ENCODE data around the gene ARHGEF28. TPM values are rescaled to one million over a fixed set of nuclear protein-coding genes. Genes with fewer than 3 reads are reported as not detected.

The ARHGEF28 gene
- total and polyA plus RNA-seq, 9 of the 15 experiments (the other 6 are each of a cell fraction or from before 2014, with no cell fraction given): 0.27 TPM; not detected in 8

DNA sequence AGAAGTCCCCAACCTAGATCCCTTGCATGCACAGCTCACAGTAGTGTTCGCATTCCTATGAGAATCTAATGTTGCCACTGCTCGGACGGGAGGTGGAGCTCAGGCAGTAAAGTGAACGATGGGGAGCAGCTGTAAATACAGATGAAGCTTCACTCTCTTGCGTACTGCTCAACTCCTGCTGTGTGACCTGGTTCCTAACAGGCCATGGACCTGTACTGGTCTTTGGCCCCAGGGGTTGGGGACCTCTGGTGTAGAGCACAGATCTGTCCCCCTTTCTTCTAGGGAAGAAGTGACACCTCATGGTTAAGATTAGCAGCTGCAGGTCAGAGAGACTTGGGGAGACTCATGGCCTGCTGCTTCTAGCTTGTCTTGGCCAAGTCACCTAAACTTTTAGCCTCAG, 7.1 kb downstream of the ARHGEF28 start:
- Histone ChIP-seq H3K9me1 (ENCODE audit: control insufficient read depth, insufficient read depth, low read length) (no peaks in the 10 kb centered on the region), H3K9ac (ENCODE audit: insufficient read depth in 1 of 2, low read depth in 2 of 2, low read length in 2 of 2) (no peak overlapping the region), H3K4me1 (replicated peaks in 1 of 2; ENCODE audit: control insufficient read depth in 2 of 2, insufficient read depth in 2 of 2, low read length in 2 of 2) (no peaks in the 10 kb centered on the region), H3K4me3 (no peak overlapping the region), H3K27ac (ENCODE audit: extremely low read depth, low read depth, low read length) (no peak overlapping the region), H4K20me1 (replicated peaks; ENCODE audit: control insufficient read depth, insufficient read depth, low read length) (no peaks in the 10 kb centered on the region), H3K79me2 (ENCODE audit: control insufficient read depth, insufficient read depth, low read length) (no peaks in the 10 kb centered on the region), H3K36me3 (ENCODE audit: control insufficient read depth, insufficient read depth, low read length) (no peaks in the 10 kb centered on the region), H2AFZ (ENCODE audit: low read depth, low read length) (no peak overlapping the region), H3K4me2 (ENCODE audit: insufficient read depth, low read length) (no peak overlapping the region), H3K9me3 (replicated peaks; ENCODE audit: control insufficient read depth, insufficient read depth, low read depth, low read length) (no peaks in the 10 kb centered on the region), H3K27me3 (ENCODE audit: control insufficient read depth in 2 of 2, insufficient read depth in 2 of 2, low read length in 2 of 2) (peaks cover 0 to 7% of the 10 kb centered on the region in 2 experiments; a peak in 3 of 5 replicates)
- ATAC-seq (peak; percentile 64), FAIRE-seq (no peak), DNase-seq (ENCODE audit: extremely low read depth in 1 of 4, low spot score in 3 of 4) (peak in 1 of 4 experiments; percentile 21)
- ChIA-PET CTCF (ENCODE audit: low intra/inter-chr PET ratio) (interaction anchor here (1.1 kb wide), 1 partner anchor 159 kb away, joined by 3 read pairs; no protein-coding TSS in a partner anchor), POLR2A (interaction anchor here (0.6 kb wide), 1 partner anchor 782 kb away, joined by 4 read pairs; no protein-coding TSS in a partner anchor)
- intact Hi-C loops (cut with micrococcal nuclease): no loop called here
- no TSS peak for BruUV-seq (replicated peaks)
- in situ Hi-C loops (cut with MboI): no loop called here
- WGBS (ENCODE audit: insufficient coverage, low coverage, missing lambda C conversion rate): 2% methylated on average over 5 of the region's 5 CpGs
- TF ChIP-seq, protein P1, sequence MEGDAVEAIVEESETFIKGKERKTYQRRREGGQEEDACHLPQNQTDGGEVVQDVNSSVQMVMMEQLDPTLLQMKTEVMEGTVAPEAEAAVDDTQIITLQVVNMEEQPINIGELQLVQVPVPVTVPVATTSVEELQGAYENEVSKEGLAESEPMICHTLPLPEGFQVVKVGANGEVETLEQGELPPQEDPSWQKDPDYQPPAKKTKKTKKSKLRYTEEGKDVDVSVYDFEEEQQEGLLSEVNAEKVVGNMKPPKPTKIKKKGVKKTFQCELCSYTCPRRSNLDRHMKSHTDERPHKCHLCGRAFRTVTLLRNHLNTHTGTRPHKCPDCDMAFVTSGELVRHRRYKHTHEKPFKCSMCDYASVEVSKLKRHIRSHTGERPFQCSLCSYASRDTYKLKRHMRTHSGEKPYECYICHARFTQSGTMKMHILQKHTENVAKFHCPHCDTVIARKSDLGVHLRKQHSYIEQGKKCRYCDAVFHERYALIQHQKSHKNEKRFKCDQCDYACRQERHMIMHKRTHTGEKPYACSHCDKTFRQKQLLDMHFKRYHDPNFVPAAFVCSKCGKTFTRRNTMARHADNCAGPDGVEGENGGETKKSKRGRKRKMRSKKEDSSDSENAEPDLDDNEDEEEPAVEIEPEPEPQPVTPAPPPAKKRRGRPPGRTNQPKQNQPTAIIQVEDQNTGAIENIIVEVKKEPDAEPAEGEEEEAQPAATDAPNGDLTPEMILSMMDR (IDR thresholded peaks at IDR 0.05 in 2 of 3, conservative IDR thresholded peaks at IDR 0.05 in 1 of 3; ENCODE audit: insufficient read depth in 2 of 3, low read depth in 1 of 3, low read length in 3 of 3): peak in 1 of 3 experiments; percentile 27; a peak in 1 of 6 replicates
- no peak for TF ChIP-seq HNRNPK (IDR thresholded peaks at IDR 0.05; ENCODE audit: low read depth, low read length, poor library complexity, severe bottlenecking)
- peak in 1 of 2 experiments; percentile 17; a peak in 1 of 4 replicates for TF ChIP-seq RAD21 (CRISPR knock-in tag; conservative IDR thresholded peaks at IDR 0.05 in 1 of 2, IDR thresholded peaks at IDR 0.05 in 1 of 2)
